T-helper 22 cell (primary cell): ENCODE data around the gene CDH4.
"Not testable (repeated sequence)": the region's sequence is repeated elsewhere in the genome, so short reads cannot be mapped to it uniquely, and the experiment has no call there.

Source experiments
- DNase-seq: peaks from one replicate; pipeline ENCODE4 v3.0.0-alpha.2; 2020; ENCODE audit warnings: low read depth

CDH4 gene

GRCh38 chr20:61387204-61387953, 135.3 kb downstream of the CDH4 start:
- no peak for DNase-seq

GRCh38 chr20:61387954-61388348, 135.9 kb downstream of the CDH4 start:
- no peak for DNase-seq

DNA sequence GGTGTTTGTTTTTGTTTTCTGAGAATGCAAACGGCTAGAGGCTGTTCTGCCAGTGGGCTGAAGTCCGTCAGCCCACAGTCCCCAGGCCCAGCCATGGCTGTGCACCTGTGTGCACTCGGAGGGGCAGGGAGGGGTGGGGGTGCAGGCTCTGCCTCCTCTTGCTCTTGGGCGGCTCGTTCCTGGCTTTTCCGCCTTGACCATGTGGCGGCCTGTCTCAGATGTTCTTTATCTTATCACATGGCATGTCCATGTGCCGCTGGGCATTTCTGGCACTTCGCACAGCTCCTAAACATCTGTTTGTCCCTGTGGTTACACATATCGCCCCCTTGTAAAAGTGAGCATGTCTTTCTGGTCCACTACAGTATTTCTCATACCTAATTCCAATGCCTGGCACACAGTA, 137.0 kb downstream of the CDH4 start:
- DNase-seq, result no peak

DNA sequence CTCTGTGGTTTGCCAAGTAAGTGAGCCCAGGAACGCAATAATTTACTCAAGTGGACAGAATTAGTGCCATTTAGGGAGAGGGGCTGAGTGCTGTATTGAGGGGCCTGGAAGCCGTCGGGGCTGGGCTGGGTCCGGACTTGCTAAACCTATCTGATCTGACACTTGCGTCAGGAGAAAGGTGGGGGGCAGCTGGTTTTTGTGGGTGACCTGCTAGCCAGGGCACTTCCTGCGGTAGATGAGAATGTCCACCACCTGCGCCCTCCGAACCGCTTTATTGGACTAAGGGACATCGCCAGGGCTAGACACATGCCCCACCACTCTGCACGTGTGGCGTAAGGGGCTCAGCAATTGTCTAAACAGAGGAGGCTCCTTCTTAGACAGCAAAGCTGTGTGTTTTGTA, 139.1 kb downstream of the CDH4 start:
- no peak for DNase-seq

DNA sequence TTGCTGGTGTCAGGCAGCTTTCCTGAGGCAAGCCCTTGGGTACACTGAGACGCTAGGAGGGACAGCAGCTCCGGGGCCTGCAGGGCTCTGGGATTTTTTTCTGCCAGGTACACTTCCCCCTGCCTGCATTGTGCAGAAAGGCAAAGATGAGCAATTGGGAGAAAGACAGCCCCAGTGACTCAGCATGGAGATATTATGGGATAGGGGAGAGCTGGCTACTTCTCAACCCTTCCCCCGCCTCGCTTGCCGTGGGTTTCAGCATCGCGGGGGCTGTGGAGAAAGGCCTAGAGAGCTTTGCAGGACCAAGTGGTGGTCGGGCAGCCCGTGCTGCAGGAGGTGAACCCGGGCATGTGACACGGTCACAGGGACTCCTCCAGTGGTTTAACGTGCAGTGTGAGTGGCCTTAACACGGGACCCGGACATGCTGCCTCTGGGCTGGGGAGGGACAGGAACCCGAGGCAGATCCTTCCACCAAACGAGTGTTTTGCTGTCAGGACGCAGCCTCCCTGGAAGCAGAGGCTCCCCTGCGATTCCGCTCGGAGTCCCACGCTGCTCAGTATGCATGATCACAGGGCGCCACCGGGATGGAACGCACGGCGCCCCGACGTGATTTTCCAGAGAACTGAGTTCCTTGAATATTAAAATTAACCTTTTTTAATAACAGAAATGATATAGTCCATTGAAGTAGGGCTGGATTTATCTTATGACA, 139.9 kb downstream of the CDH4 start:
- no peak for DNase-seq

GRCh38 chr20:61394088-61394799, 142.2 kb downstream of the CDH4 start:
- no peak for DNase-seq

DNA sequence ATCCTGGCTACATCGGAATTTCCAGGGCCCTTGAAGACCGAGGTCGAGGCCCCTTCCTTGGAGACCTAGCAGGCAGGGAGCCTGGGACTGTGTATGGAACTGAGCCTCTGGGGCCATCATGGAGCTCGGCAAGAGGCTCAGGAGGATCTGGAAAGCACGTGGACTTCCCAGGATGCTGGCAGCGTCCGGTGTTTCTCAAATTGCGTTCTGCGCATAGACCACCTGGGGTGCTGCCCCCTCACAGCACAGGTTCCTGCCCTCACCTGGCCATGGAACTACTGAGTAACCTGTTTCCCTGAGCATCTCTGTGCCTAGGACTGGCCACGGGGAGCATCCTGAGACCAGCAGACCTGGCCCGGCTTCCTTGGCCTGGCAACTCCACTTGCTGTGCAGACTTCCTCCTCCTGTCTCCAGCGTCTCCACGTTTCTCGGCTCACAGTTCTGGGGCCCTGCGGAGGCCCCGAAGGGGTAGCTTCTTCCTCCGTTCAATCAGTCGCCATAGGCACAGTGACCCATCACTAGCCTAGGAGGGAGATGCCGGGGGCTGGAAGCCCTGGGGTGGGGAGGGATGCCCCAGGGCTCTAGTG, 144.3 kb downstream of the CDH4 start:
- no peak for DNase-seq

DNA sequence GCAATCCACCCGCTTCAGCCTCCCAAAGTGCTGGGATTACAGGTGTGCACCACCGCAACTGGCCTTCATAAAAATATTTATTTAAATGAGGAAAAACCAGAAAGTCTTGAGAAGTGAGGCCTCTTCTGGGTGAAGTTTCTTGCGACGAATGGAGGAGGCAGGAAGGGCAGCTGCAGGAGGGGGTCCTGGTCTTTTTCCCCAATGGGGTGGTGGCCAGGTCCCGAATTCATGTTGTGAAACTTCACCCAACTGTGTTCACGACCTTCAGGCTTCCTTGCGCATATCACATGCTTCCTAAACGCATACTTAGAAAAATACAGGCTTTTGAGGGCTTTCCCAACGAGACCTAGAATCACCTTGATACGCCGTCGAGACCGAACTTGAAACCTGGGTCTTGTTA, 145.1 kb downstream of the CDH4 start:
- DNase-seq, result no peak

GRCh38 chr20:61397790-61398189, 145.7 kb downstream of the CDH4 start:
- no peak for DNase-seq

DNA sequence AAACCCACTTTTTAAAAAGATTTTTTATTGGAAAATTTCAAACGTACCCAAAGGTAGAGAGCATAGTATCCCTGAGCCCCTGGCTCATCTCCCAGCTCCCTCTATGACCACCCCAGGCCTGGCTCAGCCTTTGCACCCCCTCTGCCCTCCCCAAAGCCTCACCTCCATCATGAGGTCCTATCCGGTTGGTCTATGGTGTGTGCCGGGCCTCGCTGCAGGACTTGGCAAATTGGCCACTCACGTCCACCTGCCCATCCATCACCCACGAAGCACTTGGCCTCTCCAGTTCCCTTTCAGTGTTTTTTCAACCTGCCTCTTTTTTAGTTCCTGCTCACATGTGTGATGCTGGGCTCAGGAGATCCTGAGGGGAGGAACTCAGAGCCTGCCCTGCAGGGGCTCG, 147.4 kb downstream of the CDH4 start:
- no peak for DNase-seq

DNA sequence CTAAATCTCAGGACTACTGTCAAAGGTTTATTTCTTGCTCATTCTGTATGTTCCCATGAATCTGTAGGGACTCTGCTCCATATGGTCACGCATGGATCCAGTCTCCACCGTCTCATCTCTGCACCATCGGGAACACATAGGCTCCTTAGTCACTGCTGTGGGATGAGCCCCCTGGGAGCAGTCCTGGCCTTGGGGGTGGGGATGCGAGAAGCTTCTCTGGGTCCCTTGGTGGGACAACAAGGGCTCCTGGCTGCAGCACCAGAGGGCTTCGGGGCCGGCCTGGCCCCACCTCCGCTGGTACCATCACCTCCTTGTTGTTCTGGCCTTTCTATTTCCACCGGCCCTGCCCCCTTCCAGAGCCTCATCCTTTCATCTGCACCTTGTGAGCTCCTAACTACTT, 148.4 kb downstream of the CDH4 start:
- DNase-seq, result no peak

DNA sequence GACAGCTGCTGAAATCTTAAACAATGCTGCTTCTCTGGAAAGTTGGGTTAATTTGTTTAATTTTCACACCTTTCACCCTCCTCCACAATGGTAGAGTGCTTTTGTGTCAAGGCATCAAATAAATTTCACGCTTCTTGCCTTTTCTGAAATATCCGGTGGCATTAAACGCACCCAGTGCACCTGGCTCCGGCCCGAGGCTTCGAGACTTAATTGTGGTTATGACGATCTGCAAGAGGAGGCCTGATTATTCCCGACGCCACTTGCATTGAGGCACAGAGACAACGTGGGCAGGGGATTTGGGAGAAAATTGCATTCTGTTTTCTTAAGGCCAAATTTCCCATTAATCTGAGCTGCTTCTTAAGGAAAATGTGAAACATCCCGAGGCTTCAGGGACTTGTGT, 152.2 kb downstream of the CDH4 start:
- DNase-seq, result no peak

DNA sequence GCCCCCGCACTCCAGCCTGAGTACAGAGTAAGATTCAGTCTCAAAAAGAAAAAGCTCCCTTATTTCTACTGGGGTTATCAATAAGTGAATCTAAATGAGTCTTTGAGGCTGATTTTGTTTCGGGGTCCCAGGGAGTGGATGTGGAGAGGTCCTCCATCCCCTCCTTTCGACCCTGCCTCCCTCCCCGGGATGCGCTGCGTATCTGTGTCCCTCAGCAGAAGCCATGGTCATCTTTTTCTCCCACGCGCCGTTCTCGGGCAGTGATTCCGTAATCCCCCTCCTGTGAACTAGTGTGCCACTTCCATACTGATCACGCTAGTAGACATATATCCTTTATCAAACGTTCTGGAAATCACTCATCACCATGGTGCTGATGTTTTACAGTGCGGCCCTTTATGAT, 152.9 kb downstream of the CDH4 start:
- no peak for DNase-seq

DNA sequence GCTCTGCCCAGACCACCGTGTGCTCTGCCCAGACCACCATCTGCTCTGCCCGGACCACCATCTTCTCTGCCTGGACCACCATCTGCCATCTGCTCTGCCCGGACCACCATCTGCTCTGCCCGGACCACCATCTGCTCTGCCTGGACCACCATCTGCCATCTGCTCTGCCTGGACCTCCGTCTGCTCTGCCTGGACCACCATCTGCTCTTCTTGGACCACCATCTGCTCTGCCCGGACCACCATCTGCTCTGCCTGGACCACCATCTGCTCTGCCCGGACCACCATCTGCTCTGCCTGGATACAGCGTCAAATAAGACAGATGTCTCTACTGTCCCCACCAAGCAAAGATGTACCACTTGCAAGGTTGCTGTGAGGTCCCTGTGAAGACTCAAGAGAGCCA, 154.7 kb downstream of the CDH4 start:
- DNase-seq, result not testable (repeated sequence)

DNA sequence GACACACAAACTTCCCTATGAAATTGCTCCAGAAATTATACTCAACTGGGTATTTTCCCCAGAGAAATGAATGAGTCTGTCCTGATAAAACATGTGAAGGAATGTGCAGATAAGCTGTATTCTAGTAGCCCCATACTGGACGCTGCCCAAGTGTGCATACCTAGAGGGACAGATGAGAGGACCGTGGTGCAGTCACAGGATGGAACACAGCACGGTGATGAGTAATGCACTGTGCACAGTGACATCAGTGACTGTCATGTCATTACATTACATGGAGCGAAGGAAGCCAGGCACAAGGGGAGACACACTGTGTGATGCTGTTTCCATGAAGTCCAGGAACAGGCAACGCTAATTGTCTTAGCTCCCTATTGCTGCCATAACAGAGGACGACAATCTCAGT, 155.5 kb downstream of the CDH4 start:
- no peak for DNase-seq

DNA sequence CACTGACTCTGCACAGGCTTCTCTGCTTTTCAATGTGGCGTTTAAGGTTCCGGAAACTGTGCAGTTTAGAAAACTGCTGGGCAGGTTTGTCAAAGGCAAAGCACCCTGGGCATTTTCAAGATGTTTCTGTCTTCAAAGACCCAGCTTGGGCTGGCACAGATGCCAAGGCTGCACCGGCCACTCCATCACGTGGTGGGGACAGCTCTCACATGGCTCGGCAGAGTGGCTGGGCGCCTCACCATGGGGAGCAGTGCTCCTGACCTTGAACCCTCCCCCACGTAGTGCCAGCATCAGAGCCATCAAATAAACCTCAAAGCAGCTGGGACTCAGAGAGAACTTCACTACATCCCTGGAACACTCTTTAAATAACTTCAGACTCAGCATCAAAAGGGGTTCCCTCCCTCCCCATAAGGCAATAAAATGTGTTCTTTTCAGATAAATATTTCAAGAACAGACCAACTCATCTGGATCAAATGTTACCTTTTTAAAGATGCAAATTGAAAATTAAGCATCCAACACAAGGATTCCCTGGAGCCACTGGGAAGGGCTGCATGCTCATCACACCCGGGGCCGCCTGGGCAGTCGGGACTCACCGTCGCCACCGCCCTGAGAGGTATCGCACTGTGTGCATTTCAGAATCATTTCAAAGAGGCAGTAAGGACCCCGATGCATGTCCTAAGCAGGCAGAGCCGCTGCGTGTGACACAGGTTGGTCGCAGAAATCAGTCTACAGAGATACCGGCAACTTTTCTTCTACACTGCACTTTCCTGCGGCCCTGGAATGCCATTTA, 157.1 kb downstream of the CDH4 start:
- DNase-seq, result no peak

DNA sequence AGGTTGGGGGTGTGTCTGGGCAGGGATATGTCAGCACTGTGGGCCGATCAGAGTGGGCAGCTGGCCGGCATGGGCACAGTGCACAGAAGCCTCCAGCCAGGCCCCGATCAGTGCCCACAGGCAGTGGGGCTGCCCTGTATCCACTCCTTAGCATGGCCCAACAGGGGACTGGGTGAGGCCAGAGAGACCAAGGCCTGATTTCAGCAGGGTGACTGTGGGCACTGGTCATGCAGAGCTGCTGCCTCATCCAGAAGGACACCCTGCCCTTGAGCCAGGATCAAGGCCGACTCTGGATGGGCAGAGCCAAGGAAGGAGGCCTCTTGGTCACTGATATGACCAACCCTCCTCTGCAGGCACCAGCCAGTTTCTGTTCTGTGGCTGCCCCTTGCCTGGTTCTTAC, 159.7 kb downstream of the CDH4 start:
- DNase-seq, result no peak

GRCh38 chr20:61413752-61414151, 161.7 kb downstream of the CDH4 start:
- DNase-seq, result no peak

DNA sequence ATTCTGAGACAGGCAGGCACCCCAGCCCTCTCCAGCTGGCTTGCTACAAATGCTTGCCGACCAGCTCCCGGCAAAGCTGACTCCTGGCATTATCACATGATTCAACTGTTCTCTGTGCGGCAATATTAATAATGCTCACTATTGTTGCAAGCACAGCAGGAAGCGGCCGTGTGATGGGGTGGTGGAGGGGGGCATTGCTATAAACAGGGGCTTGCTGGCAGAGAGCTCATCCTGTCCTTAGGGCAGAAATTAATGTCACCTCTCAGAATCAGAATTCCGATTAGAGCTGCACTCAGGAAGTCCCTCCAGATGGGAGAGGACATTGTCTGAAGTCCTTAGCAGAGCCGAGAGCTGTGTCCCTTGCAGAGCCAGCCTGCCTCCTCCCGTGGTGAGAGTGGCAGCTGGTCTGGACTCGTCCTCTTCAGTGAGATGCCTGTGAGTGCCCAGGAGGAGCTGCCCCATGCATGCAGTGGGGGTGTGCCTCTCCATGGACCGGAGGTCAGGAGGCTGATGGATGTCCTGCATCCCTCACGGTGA, 162.5 kb downstream of the CDH4 start:
- DNase-seq, result no peak

- no peak for DNase-seq
Measured at GRCh38 chr20:61416546-61416945, 164.5 kb downstream of the CDH4 start.

DNA sequence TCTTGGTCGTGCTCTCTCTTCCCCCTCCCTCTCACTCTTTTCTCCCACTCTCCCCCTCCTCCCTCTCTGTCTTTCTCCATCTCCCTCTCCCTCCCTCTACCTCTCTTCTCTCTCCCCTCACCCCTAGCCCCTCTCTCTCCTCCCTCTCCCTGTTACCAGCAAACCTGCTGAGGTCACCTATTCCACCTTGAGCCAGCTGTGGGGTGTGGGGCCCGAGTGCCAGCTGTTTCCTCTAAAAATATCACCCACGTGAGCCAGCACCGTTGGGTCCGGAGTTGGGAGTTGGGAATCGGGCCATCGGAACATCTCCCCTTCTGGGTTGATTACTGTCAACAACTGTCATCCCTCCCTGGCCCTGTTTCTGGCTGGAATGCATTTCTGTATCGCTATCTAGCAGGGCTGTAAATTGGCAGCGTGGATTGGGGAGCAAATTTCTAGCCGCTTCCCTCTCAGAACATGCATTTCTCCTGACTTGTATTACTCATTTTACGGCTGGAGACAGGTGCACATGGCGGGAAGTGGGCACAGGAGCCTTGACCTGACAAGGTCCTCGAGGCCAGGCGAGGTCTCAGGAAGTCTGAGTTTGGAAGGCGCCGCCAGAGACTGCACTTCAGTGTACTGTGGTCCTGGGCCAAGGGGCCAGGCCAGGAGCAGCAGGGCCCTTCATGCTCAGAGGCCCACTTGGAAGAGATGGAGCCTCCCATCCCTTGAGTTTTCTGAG, 165.3 kb downstream of the CDH4 start:
- no peak for DNase-seq
